ENCODE results near the gene OR6N2. TPM values are rescaled to one million over a fixed set of nuclear protein-coding genes. Genes with fewer than 3 reads are reported as not detected.

OR6N2 gene
- total and polyA plus RNA-seq, 2 experiments from 2014 or later = not detected

- no peak for TF ChIP-seq POLR2AphosphoS5 (IDR thresholded peaks at IDR 0.05; ENCODE audit: low read depth)
- TF ChIP-seq CTCF (conservative IDR thresholded peaks at IDR 0.05; ENCODE audit: low read depth in 2 of 2) = no peak
- Histone ChIP-seq H2AFZ (no peak overlapping the region), H3K27me3 (ENCODE audit: insufficient read depth) (no peaks in the 10 kb centered on the region), H3K4me1 (ENCODE audit: insufficient read depth) (no peaks in the 10 kb centered on the region), H3K79me2 (replicated peaks; ENCODE audit: insufficient read depth) (no peaks in the 10 kb centered on the region), H3K4me2 (no peak overlapping the region), H3K4me3 (no peak overlapping the region), H3K36me3 (ENCODE audit: insufficient read depth) (no peaks in the 10 kb centered on the region), H4K20me1 (replicated peaks; ENCODE audit: insufficient read depth) (no peaks in the 10 kb centered on the region), H3K27ac (ENCODE audit: low read depth) (no peak overlapping the region), H3K9me2 (ENCODE audit: insufficient read depth) (peaks cover 4% of the 10 kb centered on the region), H3F3A (replicated peaks; ENCODE audit: low read depth) (no peaks in the 10 kb centered on the region)
- DNase-seq (ENCODE audit: low spot score) (no peak), ATAC-seq (no peak)
- Mint-ChIP-seq H3K4me1 (no peaks in the 10 kb centered on the region), H3K27ac (no peak overlapping the region), H3K27me3 (ENCODE audit: insufficient read depth, low read depth, poor library complexity) (no peaks in the 10 kb centered on the region), H3K4me3 (no peak overlapping the region), H3K36me3 (ENCODE audit: low read depth) (no peaks in the 10 kb centered on the region), H3K9me3 (no peaks in the 10 kb centered on the region)
Observed at GRCh38 chr1:158735848-158736247, 45.2 kb downstream of the OR6N2 start.

GRCh38 chr1:158732524-158732923, 48.5 kb downstream of the OR6N2 start:
- Histone ChIP-seq H3K4me3 (no peak overlapping the region), H2AFZ (no peak overlapping the region), H3F3A (replicated peaks; ENCODE audit: low read depth) (no peaks in the 10 kb centered on the region), H3K9me2 (ENCODE audit: insufficient read depth) (peaks cover 3% of the 10 kb centered on the region; the same call in 1 of the 2 replicates), H3K4me2 (no peak overlapping the region), H3K27ac (ENCODE audit: low read depth) (no peak overlapping the region), H4K20me1 (replicated peaks; ENCODE audit: insufficient read depth) (no peaks in the 10 kb centered on the region), H3K4me1 (ENCODE audit: insufficient read depth) (no peaks in the 10 kb centered on the region), H3K36me3 (ENCODE audit: insufficient read depth) (no peaks in the 10 kb centered on the region), H3K79me2 (replicated peaks; ENCODE audit: insufficient read depth) (no peaks in the 10 kb centered on the region), H3K27me3 (ENCODE audit: insufficient read depth) (no peaks in the 10 kb centered on the region)
- DNase-seq (ENCODE audit: low spot score) (no peak), ATAC-seq (no peak)
- Mint-ChIP-seq H3K36me3 (ENCODE audit: low read depth) (no peaks in the 10 kb centered on the region), H3K27ac (no peak overlapping the region), H3K27me3 (ENCODE audit: insufficient read depth, low read depth, poor library complexity) (no peaks in the 10 kb centered on the region), H3K9me3 (no peaks in the 10 kb centered on the region), H3K4me3 (no peak overlapping the region), H3K4me1 (no peaks in the 10 kb centered on the region)
- no peak for TF ChIP-seq REST (IDR thresholded peaks at IDR 0.05; ENCODE audit: unreplicated experiment)
- TF ChIP-seq ZNF114 (CRISPR knock-in tag; IDR thresholded peaks at IDR 0.05) = no peak
- no peak for TF ChIP-seq ZNF462 (CRISPR knock-in tag; IDR thresholded peaks at IDR 0.05)
- no peak for TF ChIP-seq EZH2 (IDR thresholded peaks at IDR 0.05; ENCODE audit: low read depth, unreplicated experiment)
- no peak for TF ChIP-seq CREB1 (CRISPR knock-in tag; IDR thresholded peaks at IDR 0.05; ENCODE audit: low read depth)
- no peak for TF ChIP-seq NANOG (IDR thresholded peaks at IDR 0.05; ENCODE audit: borderline replicate concordance)
- no peak for TF ChIP-seq CTCF (conservative IDR thresholded peaks at IDR 0.05; ENCODE audit: low read depth in 2 of 2)
- TF ChIP-seq POLR2AphosphoS5 (IDR thresholded peaks at IDR 0.05; ENCODE audit: low read depth) = no peak
